Endothelial cell of umbilical vein (primary cell): ENCODE results near the gene IGFBP6. TPM values are rescaled to one million over a fixed set of nuclear protein-coding genes. Genes with fewer than 3 reads are reported as not detected.
A peak's percentile ranks its signal among the peaks of the same experiment; 100 is the strongest.

ENCODE experiments used
- BruUV-seq: library from RNA; stranded (reverse); fragments of 400-500 nt; replicated peaks from 2 replicates; lab custom pipeline; 2021; lab: Mats Ljungman, UMichigan
- CTCF ChIA-PET: fragments of 300-600, 350-600 bp; sonication (Branson Sonifier 250); formaldehyde crosslinking; loops from one replicate; lab custom pipeline; 2021; ENCODE audit warnings: antibody characterized with exemption, inconsistent platforms; lab: Charles Lee
- POLR2A ChIA-PET: fragments of 300-600, 350-600 bp; sonication (Branson Sonifier 250); formaldehyde crosslinking; loops from one replicate; lab custom pipeline; 2021; ENCODE audit warnings: antibody characterized with exemption, inconsistent platforms; lab: Charles Lee
- DNase-seq: peaks from one replicate; pipeline ENCODE4 v3.0.0-alpha.2; 2011; ENCODE audit warnings: low read depth, low spot score
- FAIRE-seq: peaks from 2 replicates; lab custom pipeline; 2011; peaks lifted over from hg19 to GRCh38; lab: Jason Lieb, UNC
- H2AFZ ChIP-seq: 2 replicates; pipeline ENCODE4 v1.6.0; 2012; ENCODE audit warnings: low read depth, low read length, control low read depth, inconsistent platforms
- H3K27ac ChIP-seq: 2 replicates; pipeline ENCODE4 v1.5.1; 2011; ENCODE audit warnings: low read depth, mild to moderate bottlenecking, control low read depth, low read length, moderate library complexity; ENCODE audit not compliant: insufficient read depth
- H3K27me3 ChIP-seq, 2 experiments: 2 replicates each; pipeline versions ENCODE4 v1.6.0 to v1.6.1; 2011; ENCODE audit warnings: low read length in 2 of 2, mixed read lengths in 1 of 2; ENCODE audit not compliant: control insufficient read depth in 2 of 2, insufficient read depth in 2 of 2
- H3K36me3 ChIP-seq, 2 experiments: 2 replicates in 1 of 2; 3 replicates in 1 of 2; pipeline ENCODE4 v1.5.1; 2011; ENCODE audit warnings: low read length in 2 of 2, mild to moderate bottlenecking in 1 of 2, moderate library complexity in 1 of 2; ENCODE audit not compliant: control insufficient read depth in 2 of 2, insufficient read depth in 2 of 2; ENCODE audit errors: extremely low read depth in 1 of 2
- H3K4me1 ChIP-seq: 3 replicates; pipeline ENCODE4 v1.5.1; 2011; ENCODE audit warnings: mild to moderate bottlenecking, low read length; ENCODE audit not compliant: control insufficient read depth, insufficient read depth; ENCODE audit errors: extremely low read depth
- H3K4me2 ChIP-seq: 2 replicates; pipeline ENCODE4 v1.6.1; 2011; ENCODE audit warnings: low read length, control low read depth, mixed read lengths; ENCODE audit not compliant: insufficient read depth
- H3K4me3 ChIP-seq, 3 experiments: fragments of 200-600 bp in 1 of 3; sonication (generic), shearing (Covaris generic) in 1 of 3; replicated peaks in 1 of 3; 2 replicates each; pipeline ENCODE4 v1.5.1; 2011 to 2016; ENCODE audit warnings: control low read depth in 3 of 3, low read length in 3 of 3, mild to moderate bottlenecking in 2 of 3, inconsistent platforms in 1 of 3, low read depth in 1 of 3, moderate library complexity in 1 of 3; ENCODE audit not compliant: insufficient read depth in 1 of 3
- H3K79me2 ChIP-seq: 2 replicates; pipeline ENCODE4 v1.6.0; 2012; ENCODE audit warnings: low read length, inconsistent platforms; ENCODE audit not compliant: control insufficient read depth, insufficient read depth
- H3K9ac ChIP-seq: replicated peaks from 2 replicates; pipeline ENCODE3; 2011; ENCODE audit warnings: low read length, control low read depth; ENCODE audit not compliant: insufficient read depth; ENCODE audit errors: extremely low read depth
- H3K9me1 ChIP-seq: replicated peaks from 3 replicates; pipeline ENCODE4 v1.6.0; 2011; ENCODE audit warnings: mild to moderate bottlenecking, low read length; ENCODE audit not compliant: control insufficient read depth, insufficient read depth; ENCODE audit errors: extremely low read depth
- H3K9me3 ChIP-seq: replicated peaks from 2 replicates; pipeline ENCODE4 v1.5.1; 2012; ENCODE audit warnings: low read length, inconsistent platforms; ENCODE audit not compliant: control insufficient read depth, insufficient read depth
- H4K20me1 ChIP-seq: replicated peaks from 2 replicates; pipeline ENCODE3; 2011; ENCODE audit warnings: mild to moderate bottlenecking, low read length; ENCODE audit not compliant: control insufficient read depth, insufficient read depth; ENCODE audit errors: extremely low read depth
- EZH2 ChIP-seq: IDR thresholded peaks from 2 replicates; pipeline ENCODE4 v1.6.1; 2012; ENCODE audit warnings: borderline replicate concordance, low read depth, mild to moderate bottlenecking, moderate library complexity, low read length, inconsistent platforms; ENCODE audit not compliant: severe bottlenecking
- FOS ChIP-seq: IDR thresholded peaks from 2 replicates; pipeline ENCODE4 v1.6.1; 2011; ENCODE audit warnings: mild to moderate bottlenecking, low read length, moderate library complexity, borderline replicate concordance; ENCODE audit not compliant: insufficient read depth
- GATA2 ChIP-seq: IDR thresholded peaks from 2 replicates; pipeline ENCODE4 v1.7.0; 2011; ENCODE audit warnings: low read depth, mild to moderate bottlenecking, moderate library complexity, mixed read lengths, low read length; ENCODE audit not compliant: insufficient read length, insufficient read depth
- JUN ChIP-seq: IDR thresholded peaks from 2 replicates; pipeline ENCODE4 v1.6.1; 2011; ENCODE audit warnings: borderline replicate concordance, low read depth; ENCODE audit not compliant: insufficient read length, insufficient read depth
- MYC ChIP-seq: IDR thresholded peaks from one replicate; pipeline ENCODE4 v1.6.1; 2011; ENCODE audit warnings: mild to moderate bottlenecking, low read depth, low read length
- POLR2A ChIP-seq: IDR thresholded peaks from 2 replicates; pipeline ENCODE4 v1.6.1; 2012; ENCODE audit warnings: low read depth, mild to moderate bottlenecking, control low read depth, low read length
- POLR2AphosphoS5 ChIP-seq: IDR thresholded peaks from 2 replicates; pipeline ENCODE4 v1.6.1; 2012; ENCODE audit warnings: low read depth, mild to moderate bottlenecking, control low read depth, low read length, moderate library complexity; ENCODE audit not compliant: insufficient read depth
- dilution Hi-C: fragments of 300-500 bp; cut with MboI; formaldehyde crosslinking; loops from one replicate; pipeline ENCODE4 v1.15.0; 2019; ENCODE audit warnings: low sequenced_read_pairs; ENCODE audit not compliant: extremely low pct_ligation_motif_present
- intact Hi-C: fragments of 100-400 bp; cut with micrococcal nuclease; formaldehyde crosslinking; loops from one replicate; pipeline ENCODE4 v1.10.0; 2022
- polyA plus RNA-seq, 4 experiments: library from polyadenylated mRNA; depleted of rRNA in 3 of 4; stranded (reverse) in 3 of 4; unstranded in 1 of 4; fragments of >200 nt; gene quantifications; 2 replicates each; pipeline versions ENCODE4 v1.2.1 to v1.2.3, GENCODE V29; 2011 to 2012; ENCODE audit warnings: missing spikeins in 1 of 4
- total RNA-seq: library from RNA; stranded (reverse); gene quantifications from 2 replicates; pipeline ENCODE4 v1.2.3, GENCODE V29; 2021
- TF ChIP-seq, protein P1 (sequence below), 2 donors: IDR thresholded peaks; 1 replicate in 1 of 2; 2 replicates in 1 of 2; pipeline ENCODE4 v1.5.1; 2011; ENCODE audit warnings: low read length in 2 of 2, mild to moderate bottlenecking in 2 of 2, moderate library complexity in 2 of 2, control low read depth in 1 of 2, inconsistent platforms in 1 of 2, low read depth in 1 of 2; ENCODE audit not compliant: insufficient read depth in 1 of 2; ENCODE audit errors: extremely low read depth in 1 of 2
- TF ChIP-seq, protein P2 (sequence below): IDR thresholded peaks from 2 replicates; pipeline ENCODE4 v1.6.1; 2011; ENCODE audit not compliant: insufficient read depth, insufficient read length

Gene IGFBP6
- total and polyA plus RNA-seq, 2 donors (not counting 3 experiments of a cell fraction or from before 2014, with no cell fraction given): 14.1 to 18.2 TPM

GRCh38 chr12:53102883-53103807 lies 5.7 kb downstream of the IGFBP6 start, which contains the start of gene SOAT2:
Gene SOAT2, plus strand, starts transcription at chr12:53103486. Its CDS starts 92 bp downstream, at chr12:53103578.
- BruUV-seq: no TSS peak
- Histone ChIP-seq H3K9me3 (no peaks in the 10 kb centered on the region), H3K9me1 (no peaks in the 10 kb centered on the region), H3K4me3 (no peak within 1 kb of the TSS), H3K4me2 (no peak within 1 kb of the TSS), H2AFZ (no peak within 1 kb of the TSS), H3K9ac (no peak within 1 kb of the TSS), H3K79me2 (no peaks in the 10 kb centered on the region), H3K4me1 (peaks cover 13% of the 10 kb centered on the region), H4K20me1 (no peaks in the 10 kb centered on the region), H3K27me3 (no peaks in the 10 kb centered on the region), H3K27ac (no peak within 1 kb of the TSS), H3K36me3 (no peaks in the 10 kb centered on the region)
- no peak for DNase-seq
- POLR2A ChIA-PET: interaction anchor here (0.6 kb wide), 1 partner anchor 45 kb away, joined by 3 read pairs; no protein-coding TSS in a partner anchor
- CTCF ChIA-PET: interaction anchor here (1.0 to 10.8 kb wide), 10 partner anchors 16 to 318 kb away, joined by 3 to 463 read pairs (median 8); partner anchors contain the start of gene SPRYD3
- FAIRE-seq: peak; percentile 21
- intact Hi-C loops: no loop called here
- dilution Hi-C loops: no loop called here
- TF ChIP-seq, protein P1, sequence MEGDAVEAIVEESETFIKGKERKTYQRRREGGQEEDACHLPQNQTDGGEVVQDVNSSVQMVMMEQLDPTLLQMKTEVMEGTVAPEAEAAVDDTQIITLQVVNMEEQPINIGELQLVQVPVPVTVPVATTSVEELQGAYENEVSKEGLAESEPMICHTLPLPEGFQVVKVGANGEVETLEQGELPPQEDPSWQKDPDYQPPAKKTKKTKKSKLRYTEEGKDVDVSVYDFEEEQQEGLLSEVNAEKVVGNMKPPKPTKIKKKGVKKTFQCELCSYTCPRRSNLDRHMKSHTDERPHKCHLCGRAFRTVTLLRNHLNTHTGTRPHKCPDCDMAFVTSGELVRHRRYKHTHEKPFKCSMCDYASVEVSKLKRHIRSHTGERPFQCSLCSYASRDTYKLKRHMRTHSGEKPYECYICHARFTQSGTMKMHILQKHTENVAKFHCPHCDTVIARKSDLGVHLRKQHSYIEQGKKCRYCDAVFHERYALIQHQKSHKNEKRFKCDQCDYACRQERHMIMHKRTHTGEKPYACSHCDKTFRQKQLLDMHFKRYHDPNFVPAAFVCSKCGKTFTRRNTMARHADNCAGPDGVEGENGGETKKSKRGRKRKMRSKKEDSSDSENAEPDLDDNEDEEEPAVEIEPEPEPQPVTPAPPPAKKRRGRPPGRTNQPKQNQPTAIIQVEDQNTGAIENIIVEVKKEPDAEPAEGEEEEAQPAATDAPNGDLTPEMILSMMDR (IDR thresholded peaks at IDR 0.05; ENCODE audit: extremely low read depth in 1 of 2, insufficient read depth in 1 of 2, low read depth in 1 of 2, low read length in 2 of 2): no peak
- TF ChIP-seq POLR2AphosphoS5: no peak
- TF ChIP-seq JUN: no peak
- no peak for TF ChIP-seq FOS
- no peak for TF ChIP-seq POLR2A
- no peak for TF ChIP-seq MYC
- no peak for TF ChIP-seq EZH2
- TF ChIP-seq GATA2: no peak
- TF ChIP-seq, protein P2, sequence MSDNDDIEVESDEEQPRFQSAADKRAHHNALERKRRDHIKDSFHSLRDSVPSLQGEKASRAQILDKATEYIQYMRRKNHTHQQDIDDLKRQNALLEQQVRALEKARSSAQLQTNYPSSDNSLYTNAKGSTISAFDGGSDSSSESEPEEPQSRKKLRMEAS: no peak
